ENCODE results near the gene PIM3. TPM values are rescaled to one million over a fixed set of nuclear protein-coding genes. Genes with fewer than 3 reads are reported as not detected.

The PIM3 gene
- total and polyA plus RNA-seq, 2 of the 8 experiments (the other 6 are each of a cell fraction or from before 2014, with no cell fraction given): 22.6 to 30.0 TPM

- DNase-seq (ENCODE audit: low read depth in 1 of 2, low spot score in 2 of 2) (peak in 1 of 2 experiments; percentile 51), FAIRE-seq (no peak)
- Histone ChIP-seq H3K4me2 (ENCODE audit: insufficient read depth in 1 of 2, low read depth in 2 of 2, low read length in 2 of 2) (no peak overlapping the region), H3K27ac (ENCODE audit: low read depth, low read length) (no peak overlapping the region), H3K79me2 (ENCODE audit: control insufficient read depth in 1 of 2, insufficient read depth in 2 of 2, low read length in 2 of 2) (peaks cover 0 to 19% of the 10 kb centered on the region in 2 experiments; a peak in 1 of 4 replicates), H2BK120ac (replicated peaks; ENCODE audit: low read depth, low read length) (no peak overlapping the region), H4K5ac (ENCODE audit: insufficient read length, low read depth, low read length) (no peak overlapping the region), H3K9me3 (ENCODE audit: insufficient read depth in 2 of 2, low read depth in 1 of 2, low read length in 1 of 2) (no peaks in the 10 kb centered on the region), H3K4ac (replicated peaks; ENCODE audit: insufficient read length, low read depth, low read length) (no peak overlapping the region), H2BK12ac (ENCODE audit: low read depth, low read length) (no peak overlapping the region), H4K20me1 (replicated peaks in 1 of 2; ENCODE audit: control insufficient read depth in 1 of 2, insufficient read depth in 2 of 2, low read length in 2 of 2) (peaks cover 16 to 17% of the 10 kb centered on the region in 2 experiments), H3K18ac (ENCODE audit: extremely low read depth, low read length) (no peak overlapping the region; the same call in 1 of the 2 replicates), H3K14ac (ENCODE audit: insufficient read length) (no peak overlapping the region), H3K4me1 (replicated peaks in 1 of 4; ENCODE audit: control insufficient read depth in 3 of 4, insufficient read depth in 4 of 4, low read length in 3 of 4) (peaks cover 0 to 27% (median 10%) of the 10 kb centered on the region in 4 experiments; a peak in 5 of 7 replicates), H3K27me3 (replicated peaks in 1 of 4; ENCODE audit: control insufficient read depth in 3 of 4, extremely low read depth in 1 of 4, insufficient read depth in 3 of 4, low read length in 3 of 4) (peaks cover 0 to 4% (median 2%) of the 10 kb centered on the region in 4 experiments; a peak in 5 of 7 replicates), H3K9ac (replicated peaks in 1 of 4; ENCODE audit: extremely low read depth in 1 of 4, low read depth in 3 of 4, low read length in 3 of 4) (no peak overlapping the region), H4K91ac (replicated peaks; ENCODE audit: insufficient read length, low read length) (no peak overlapping the region), H3K56ac (replicated peaks; ENCODE audit: insufficient read length, low read depth, low read length) (no peak overlapping the region), H2BK20ac (ENCODE audit: low read length) (no peak overlapping the region), H2BK15ac (ENCODE audit: low read length) (no peak overlapping the region), H2AFZ (ENCODE audit: low read length) (no peak overlapping the region), H2AK5ac (ENCODE audit: low read depth, low read length) (no peak overlapping the region), H3K23me2 (ENCODE audit: low read depth, low read length) (peaks cover 13% of the 10 kb centered on the region; the same call in 1 of the 2 replicates), H3K36me3 (ENCODE audit: control insufficient read depth in 2 of 4, insufficient read depth in 4 of 4, low read length in 3 of 4) (peaks cover 8 to 18% (median 12%) of the 10 kb centered on the region in 4 experiments; a peak in 6 of 8 replicates), H3K23ac (ENCODE audit: insufficient read length) (no peak overlapping the region), H3K4me3 (ENCODE audit: extremely low read depth in 1 of 4, insufficient read depth in 2 of 4, low read depth in 3 of 4, low read length in 4 of 4) (no peak overlapping the region), H4K8ac (ENCODE audit: extremely low read depth, insufficient read depth, low read length) (no peak overlapping the region; the same call in 1 of the 2 replicates), H2BK5ac (ENCODE audit: low read depth, low read length) (no peak overlapping the region), H3K79me1 (ENCODE audit: low read depth, low read length) (0 out of 2 replicates have a peak, but pooled peaks cover 2% of the 10 kb centered on the region)
- ChIA-PET POLR2A (ENCODE audit: partially characterized antibody) (interaction anchor here (1.0 kb wide), 1 partner anchor 13 kb away, joined by 5 read pairs; no protein-coding TSS in a partner anchor), CTCF (ENCODE audit: partially characterized antibody) (interaction anchor here (1.2 to 2.2 kb wide), 5 partner anchors 14 to 65 kb away, joined by 3 to 12 read pairs (median 3); no protein-coding TSS in a partner anchor)
- 95% methylated on average over 18 of the region's 22 CpGs; no CpG with 5 or more reads in 1 of the 2 experiments for WGBS, 2 experiments (ENCODE audit: extremely low coverage in 1 of 2, insufficient coverage in 1 of 2, insufficient read length in 1 of 2, insufficient replicate concordance in 2 of 2, low coverage in 1 of 2, low lambda C conversion rate in 2 of 2, missing lambda C conversion rate in 1 of 2)
- TF ChIP-seq RXRA (IDR thresholded peaks at IDR 0.05; ENCODE audit: insufficient read depth, low read depth, low read length) (no peak), POLR2AphosphoS5 (IDR thresholded peaks at IDR 0.05; ENCODE audit: low read depth, low read length) (peak; percentile 19), YY1 (IDR thresholded peaks at IDR 0.05; ENCODE audit: low read depth, low read length) (no peak), POLR2A (IDR thresholded peaks at IDR 0.05; ENCODE audit: control extremely low read depth in 1 of 2, low read depth in 2 of 2, low read length in 2 of 2) (peak in 1 of 2 experiments; percentile 34; a peak in 1 of 3 replicates), SP4 (IDR thresholded peaks at IDR 0.05; ENCODE audit: low read length) (no peak), TEAD4 (IDR thresholded peaks at IDR 0.05; ENCODE audit: low read depth, low read length) (no peak), E2F6 (IDR thresholded peaks at IDR 0.05) (no peak), RAD21 (IDR thresholded peaks at IDR 0.05 in 1 of 2, conservative IDR thresholded peaks at IDR 0.05 in 1 of 2; ENCODE audit: low read depth in 2 of 2, low read length in 2 of 2) (no peak), SUZ12 (IDR thresholded peaks at IDR 0.05; ENCODE audit: low read length) (no peak), CHD1 (IDR thresholded peaks at IDR 0.05; ENCODE audit: low read depth, low read length) (no peak)
These were observed 4.8 kb downstream of the PIM3 start for GRCh38 chr22:49965091-49966040.

Measured in H1 (cell line).